ENCODE data around the gene PXDN. TPM values are rescaled to one million over a fixed set of nuclear protein-coding genes. Genes with fewer than 3 reads are reported as not detected.

PXDN gene
- total RNA-seq, 2 experiments from 2014 or later: not detected

- Mint-ChIP-seq H3K9me3 (no peaks in the 10 kb centered on the region), H3K4me3 (no peak overlapping the region), H3K4me1 (ENCODE audit: low read depth) (no peaks in the 10 kb centered on the region), H3K36me3 (no peaks in the 10 kb centered on the region), H3K27ac (no peak overlapping the region), H3K27me3 (no peaks in the 10 kb centered on the region)
- ChIA-PET POLR2A (no interaction called here), CTCF (no interaction called here)
- no peak for DNase-seq
- intact Hi-C loops (cut with micrococcal nuclease): no loop called here
Observed at GRCh38 chr2:1649103-1650084, 94.9 kb downstream of the PXDN start.

- intact Hi-C loops (cut with micrococcal nuclease): no loop called here
- no peak overlapping the region for H3K4me3 Mint-ChIP-seq
- ChIA-PET POLR2A (no interaction called here), CTCF (no interaction called here)
- H3K9me3 Mint-ChIP-seq: no peaks in the 10 kb centered on the region
- H3K27ac Mint-ChIP-seq: no peak overlapping the region
- DNase-seq: no peak
- no peaks in the 10 kb centered on the region for H3K27me3 Mint-ChIP-seq
- no peaks in the 10 kb centered on the region for H3K4me1 Mint-ChIP-seq (ENCODE audit: low read depth)
- H3K36me3 Mint-ChIP-seq: no peaks in the 10 kb centered on the region
Observed at GRCh38 chr2:1648241-1649102, 95.8 kb downstream of the PXDN start.

- no peaks in the 10 kb centered on the region for H3K4me1 Mint-ChIP-seq (ENCODE audit: low read depth)
- POLR2A ChIA-PET: no interaction called here
- no peaks in the 10 kb centered on the region for H3K9me3 Mint-ChIP-seq
- CTCF ChIA-PET: no interaction called here
- H3K4me3 Mint-ChIP-seq: no peak overlapping the region
- DNase-seq: no peak
- no peaks in the 10 kb centered on the region for H3K36me3 Mint-ChIP-seq
- no peaks in the 10 kb centered on the region for H3K27me3 Mint-ChIP-seq
- intact Hi-C loops (cut with micrococcal nuclease): no loop called here
- H3K27ac Mint-ChIP-seq: no peak overlapping the region
Observed at GRCh38 chr2:1647417-1648240, 96.7 kb downstream of the PXDN start.

- no peak overlapping the region for H3K27ac Mint-ChIP-seq
- CTCF ChIA-PET: no interaction called here
- H3K9me3 Mint-ChIP-seq: no peaks in the 10 kb centered on the region
Observed at GRCh38 chr2:1645761-1646476, 98.4 kb downstream of the PXDN start.

GRCh38 chr2:1644427-1644826, 99.9 kb downstream of the PXDN start:
- CTCF ChIA-PET: no interaction called here
- Mint-ChIP-seq H3K4me3 (no peak overlapping the region), H3K36me3 (no peaks in the 10 kb centered on the region), H3K9me3 (no peaks in the 10 kb centered on the region), H3K27me3 (no peaks in the 10 kb centered on the region), H3K4me1 (ENCODE audit: low read depth) (no peaks in the 10 kb centered on the region), H3K27ac (no peak overlapping the region)
- intact Hi-C loops (cut with micrococcal nuclease): no loop called here
- DNase-seq: no peak
- POLR2A ChIA-PET: no interaction called here

More at GRCh38 chr2:1645761-1646476, 98.4 kb downstream of the PXDN start:
- Mint-ChIP-seq H3K4me1 (ENCODE audit: low read depth) (no peaks in the 10 kb centered on the region), H3K4me3 (no peak overlapping the region), H3K36me3 (no peaks in the 10 kb centered on the region), H3K27me3 (no peaks in the 10 kb centered on the region)
- intact Hi-C loops (cut with micrococcal nuclease): no loop called here
- POLR2A ChIA-PET: no interaction called here
- DNase-seq: no peak

- intact Hi-C loops (cut with micrococcal nuclease): no loop called here
- H3K4me3 Mint-ChIP-seq: no peak overlapping the region
- ChIA-PET POLR2A (no interaction called here), CTCF (no interaction called here)
- H3K9me3 Mint-ChIP-seq: no peaks in the 10 kb centered on the region
- H3K36me3 Mint-ChIP-seq: no peaks in the 10 kb centered on the region
- no peak for DNase-seq
- no peaks in the 10 kb centered on the region for H3K4me1 Mint-ChIP-seq (ENCODE audit: low read depth)
- no peak overlapping the region for H3K27ac Mint-ChIP-seq
- peaks cover under 1% of the 10 kb centered on the region for H3K27me3 Mint-ChIP-seq
Observed at GRCh38 chr2:1642993-1643619, 101.2 kb downstream of the PXDN start.

- ChIA-PET CTCF (no interaction called here), POLR2A (no interaction called here)
- peaks cover 2% of the 10 kb centered on the region for H3K27me3 Mint-ChIP-seq
- H3K9me3 Mint-ChIP-seq: no peaks in the 10 kb centered on the region
- H3K4me1 Mint-ChIP-seq (ENCODE audit: low read depth): no peaks in the 10 kb centered on the region
- H3K4me3 Mint-ChIP-seq: no peak overlapping the region
- H3K27ac Mint-ChIP-seq: no peak overlapping the region
- intact Hi-C loops (cut with micrococcal nuclease): no loop called here
- no peaks in the 10 kb centered on the region for H3K36me3 Mint-ChIP-seq
- no peak for DNase-seq
Observed at GRCh38 chr2:1642066-1642861, 102.1 kb downstream of the PXDN start.

- Mint-ChIP-seq H3K9me3 (no peaks in the 10 kb centered on the region), H3K4me1 (ENCODE audit: low read depth) (no peaks in the 10 kb centered on the region), H3K4me3 (no peak overlapping the region), H3K36me3 (no peaks in the 10 kb centered on the region), H3K27ac (no peak overlapping the region), H3K27me3 (peaks cover 3% of the 10 kb centered on the region)
- CTCF ChIA-PET: no interaction called here
- DNase-seq: no peak
- POLR2A ChIA-PET: no interaction called here
- intact Hi-C loops (cut with micrococcal nuclease): no loop called here
Observed at GRCh38 chr2:1641523-1641922, 102.8 kb downstream of the PXDN start.

GRCh38 chr2:1640301-1641135, 103.8 kb downstream of the PXDN start:
- H3K27ac Mint-ChIP-seq: no peak overlapping the region
- intact Hi-C loops (cut with micrococcal nuclease): no loop called here
- POLR2A ChIA-PET: no interaction called here
- CTCF ChIA-PET: no interaction called here
- no peak overlapping the region for H3K4me3 Mint-ChIP-seq
- H3K4me1 Mint-ChIP-seq (ENCODE audit: low read depth): no peaks in the 10 kb centered on the region
- H3K9me3 Mint-ChIP-seq: no peaks in the 10 kb centered on the region
- no peaks in the 10 kb centered on the region for H3K36me3 Mint-ChIP-seq
- H3K27me3 Mint-ChIP-seq: peaks cover 3% of the 10 kb centered on the region
- no peak for DNase-seq

- no peak for DNase-seq
- Mint-ChIP-seq H3K27me3 (peaks cover 3% of the 10 kb centered on the region), H3K36me3 (no peaks in the 10 kb centered on the region), H3K27ac (no peak overlapping the region), H3K4me3 (no peak overlapping the region), H3K9me3 (no peaks in the 10 kb centered on the region), H3K4me1 (ENCODE audit: low read depth) (no peaks in the 10 kb centered on the region)
- CTCF ChIA-PET: no interaction called here
- intact Hi-C loops (cut with micrococcal nuclease): no loop called here
- POLR2A ChIA-PET: no interaction called here
Observed at GRCh38 chr2:1639086-1639858, 105.0 kb downstream of the PXDN start.

Measured in activated CD4-positive, alpha-beta memory T cell treated with anti-CD3 and anti-CD28 coated beads for 36 hours (primary cell).